Naive thymus-derived CD4-positive, alpha-beta T cell (primary cell): ENCODE measurements around the gene CREM. TPM values are rescaled to one million over a fixed set of nuclear protein-coding genes. Genes with fewer than 3 reads are reported as not detected.

Source experiments
- ATAC-seq: fragments of 150-1000 bp; cut with Tn5 transposase; 2 replicates; pipeline ENCODE4 v1.10.0; 2021; ENCODE audit warnings: mild to moderate bottlenecking, moderate library complexity
- CTCF ChIA-PET: fragments of 350-600 bp; sonication (Branson Sonifier 250); formaldehyde crosslinking; loops from one replicate; lab custom pipeline; 2021; ENCODE audit warnings: antibody characterized with exemption; lab: Charles Lee
- POLR2A ChIA-PET: fragments of 350-600 bp; sonication (Branson Sonifier 250); formaldehyde crosslinking; loops from one replicate; lab custom pipeline; 2021; ENCODE audit warnings: antibody characterized with exemption, inconsistent platforms; lab: Charles Lee
- DNase-seq, 9 donors: peaks; one replicate each; pipeline versions ENCODE4 v3.0.0 to v3.0.0-alpha.2; 2020 to 2022; ENCODE audit warnings: mixed read lengths in 1 of 9
- H3K27ac ChIP-seq: one replicate; pipeline ENCODE4 v1.7.0; 2013; ENCODE audit warnings: mild to moderate bottlenecking, low read depth, low read length, moderate library complexity
- H3K27me3 ChIP-seq, 2 donors: one replicate each; pipeline ENCODE4 v1.7.0; 2013; ENCODE audit warnings: low read length in 2 of 2, mild to moderate bottlenecking in 2 of 2, moderate library complexity in 2 of 2; ENCODE audit not compliant: control insufficient read depth in 2 of 2, insufficient read depth in 2 of 2
- H3K36me3 ChIP-seq, 3 experiments: 1 replicate in 2 of 3; 2 replicates in 1 of 3; pipeline ENCODE4 v1.7.0; 2013; ENCODE audit warnings: low read length in 3 of 3, mild to moderate bottlenecking in 3 of 3, moderate library complexity in 1 of 3; ENCODE audit not compliant: insufficient read depth in 3 of 3, control insufficient read depth in 2 of 3
- H3K4me1 ChIP-seq, 2 donors: one replicate each; pipeline ENCODE4 v1.7.0; 2013; ENCODE audit warnings: low read length in 2 of 2, mild to moderate bottlenecking in 2 of 2, moderate library complexity in 1 of 2; ENCODE audit not compliant: control insufficient read depth in 2 of 2, insufficient read depth in 2 of 2
- H3K4me3 ChIP-seq: 2 replicates; pipeline ENCODE4 v1.7.0; 2013; ENCODE audit warnings: mild to moderate bottlenecking, low read length
- H3K9me3 ChIP-seq, 3 experiments: 1 replicate in 2 of 3; 2 replicates in 1 of 3; pipeline ENCODE4 v1.7.0; 2013; ENCODE audit warnings: low read length in 3 of 3; ENCODE audit not compliant: control insufficient read depth in 2 of 3
- H3K27ac Mint-ChIP-seq, 9 donors: one replicate each; pipeline ENCODE4 v1.8.0; 2020 to 2022; ENCODE audit warnings: mixed read lengths in 9 of 9, mild to moderate bottlenecking in 8 of 9, moderate library complexity in 5 of 9, inconsistent platforms in 2 of 9
- H3K27me3 Mint-ChIP-seq, 5 donors: one replicate each; pipeline ENCODE4 v1.8.0; 2021 to 2022; ENCODE audit warnings: mixed read lengths in 5 of 5, mild to moderate bottlenecking in 1 of 5
- H3K36me3 Mint-ChIP-seq, 5 donors: one replicate each; pipeline ENCODE4 v1.8.0; 2020 to 2022; ENCODE audit warnings: mixed read lengths in 5 of 5, mild to moderate bottlenecking in 3 of 5, inconsistent platforms in 1 of 5
- H3K4me1 Mint-ChIP-seq, 7 donors: one replicate each; pipeline ENCODE4 v1.8.0; 2020 to 2022; ENCODE audit warnings: mixed read lengths in 7 of 7, mild to moderate bottlenecking in 3 of 7, inconsistent platforms in 1 of 7
- H3K4me3 Mint-ChIP-seq, 10 donors: one replicate each; pipeline ENCODE4 v1.8.0; 2020 to 2022; ENCODE audit warnings: mild to moderate bottlenecking in 10 of 10, mixed read lengths in 10 of 10, moderate library complexity in 6 of 10, inconsistent platforms in 2 of 10
- H3K9me3 Mint-ChIP-seq, 11 donors: one replicate each; pipeline ENCODE4 v1.8.0; 2020 to 2022; ENCODE audit warnings: mixed read lengths in 11 of 11, mild to moderate bottlenecking in 4 of 11, inconsistent platforms in 1 of 11, moderate library complexity in 1 of 11
- intact Hi-C, 2 donors: fragments of 100-400 bp; cut with micrococcal nuclease; formaldehyde crosslinking; loops; one replicate each; pipeline ENCODE4 v1.15.1; 2023
- polyA plus RNA-seq, 2 donors: library from polyadenylated mRNA; unstranded; fragments of 300-500 nt; fragmentation: Illumina TruSeq; gene quantifications; one replicate each; pipeline ENCODE4 v1.2.3, GENCODE V29; 2021
- total RNA-seq, 6 experiments: library from RNA in 5 of 6; stranded (reverse) in 5 of 6; gene quantifications; 1 replicate in 5 of 6; 2 replicates in 1 of 6; pipeline ENCODE4 v1.2.3 and lab custom pipeline; 2021 to 2026

CREM gene
- total and polyA plus RNA-seq, 7 experiments from 2014 or later = 13.3 to 76.2 (median 19.7) TPM

- ChIA-PET CTCF (no interaction called here), POLR2A (no interaction called here)
- intact Hi-C loops = no loop called here
- Mint-ChIP-seq H3K9me3 (no peaks in the 10 kb centered on the region), H3K4me1 (no peaks in the 10 kb centered on the region), H3K27me3 (peaks cover 0 to 4% (median 0%) of the 10 kb centered on the region in 5 donors), H3K4me3 (no peak overlapping the region), H3K27ac (no peak overlapping the region), H3K36me3 (no peaks in the 10 kb centered on the region)
- Histone ChIP-seq H3K4me3 (no peak overlapping the region), H3K4me1 (no peaks in the 10 kb centered on the region), H3K9me3 (no peaks in the 10 kb centered on the region), H3K27me3 (no peaks in the 10 kb centered on the region), H3K36me3 (no peaks in the 10 kb centered on the region), H3K27ac (no peak overlapping the region)
- DNase-seq = no peak
- no peak for ATAC-seq
Measured at GRCh38 chr10:35231646-35232045, 105.0 kb downstream of the CREM start.

- Histone ChIP-seq H3K27ac (no peak overlapping the region), H3K9me3 (no peaks in the 10 kb centered on the region), H3K4me3 (no peak overlapping the region), H3K4me1 (no peaks in the 10 kb centered on the region), H3K36me3 (no peaks in the 10 kb centered on the region), H3K27me3 (no peaks in the 10 kb centered on the region)
- CTCF ChIA-PET = no interaction called here
- Mint-ChIP-seq H3K36me3 (no peaks in the 10 kb centered on the region), H3K4me3 (no peak overlapping the region), H3K27me3 (peaks cover 0 to 4% (median 0%) of the 10 kb centered on the region in 5 donors), H3K27ac (no peak overlapping the region), H3K4me1 (no peaks in the 10 kb centered on the region), H3K9me3 (no peaks in the 10 kb centered on the region)
- ATAC-seq (no peak), DNase-seq (no peak)
- POLR2A ChIA-PET = no interaction called here
- intact Hi-C loops = no loop called here
Measured at GRCh38 chr10:35232527-35232926, 105.9 kb downstream of the CREM start.

- ChIA-PET CTCF (no interaction called here), POLR2A (no interaction called here)
- Mint-ChIP-seq H3K4me3 (no peak overlapping the region), H3K4me1 (peaks cover 0 to 1% (median 0%) of the 10 kb centered on the region in 7 donors), H3K9me3 (no peaks in the 10 kb centered on the region), H3K36me3 (no peaks in the 10 kb centered on the region), H3K27me3 (peaks cover 0 to 4% (median 0%) of the 10 kb centered on the region in 5 donors), H3K27ac (no peak overlapping the region)
- H3K27me3 ChIP-seq = no peaks in the 10 kb centered on the region
- intact Hi-C loops = no loop called here
- ATAC-seq (no peak), DNase-seq (no peak)
- H3K4me1 ChIP-seq = no peaks in the 10 kb centered on the region
- no peaks in the 10 kb centered on the region for H3K9me3 ChIP-seq
- no peak overlapping the region for H3K27ac ChIP-seq
- no peaks in the 10 kb centered on the region for H3K36me3 ChIP-seq
- no peak overlapping the region for H3K4me3 ChIP-seq
Measured at GRCh38 chr10:35234073-35234472, 107.4 kb downstream of the CREM start.

GRCh38 chr10:35236739-35237138 lies 110.1 kb downstream of the CREM start:
- Histone ChIP-seq H3K27ac (no peak overlapping the region), H3K4me1 (no peaks in the 10 kb centered on the region), H3K9me3 (no peaks in the 10 kb centered on the region), H3K27me3 (no peaks in the 10 kb centered on the region), H3K36me3 (no peaks in the 10 kb centered on the region), H3K4me3 (no peak overlapping the region)
- DNase-seq (no peak), ATAC-seq (no peak)
- H3K4me1 Mint-ChIP-seq = peaks cover 0 to 2% (median 0%) of the 10 kb centered on the region in 7 donors
- no peaks in the 10 kb centered on the region for H3K27me3 Mint-ChIP-seq
- intact Hi-C loops = loop anchor here in 1 of 2 donors (5.0 kb wide), 1 partner anchor 106 kb away; no protein-coding TSS in a partner anchor
- H3K27ac Mint-ChIP-seq = no peak overlapping the region
- H3K36me3 Mint-ChIP-seq = no peaks in the 10 kb centered on the region
- H3K9me3 Mint-ChIP-seq = no peaks in the 10 kb centered on the region
- H3K4me3 Mint-ChIP-seq = no peak overlapping the region
- ChIA-PET CTCF (interaction anchor here (0.7 kb wide), 1 partner anchor 66 kb away, joined by 4 read pairs; no protein-coding TSS in a partner anchor), POLR2A (no interaction called here)

GRCh38 chr10:35237766-35238512 lies 111.3 kb downstream of the CREM start:
- Mint-ChIP-seq H3K36me3 (no peaks in the 10 kb centered on the region), H3K27me3 (peaks cover 0 to 2% (median 0%) of the 10 kb centered on the region in 5 donors), H3K4me1 (peaks cover 0 to 2% (median 0%) of the 10 kb centered on the region in 7 donors), H3K4me3 (no peak overlapping the region), H3K27ac (no peak overlapping the region), H3K9me3 (no peaks in the 10 kb centered on the region)
- ChIA-PET CTCF (interaction anchor here (0.9 kb wide), 1 partner anchor 325 kb away, joined by 3 read pairs; no protein-coding TSS in a partner anchor), POLR2A (no interaction called here)
- ATAC-seq (no peak), DNase-seq (no peak)
- no peaks in the 10 kb centered on the region for H3K27me3 ChIP-seq
- H3K36me3 ChIP-seq = no peaks in the 10 kb centered on the region
- H3K4me1 ChIP-seq = no peaks in the 10 kb centered on the region
- H3K4me3 ChIP-seq = no peak overlapping the region
- H3K9me3 ChIP-seq = no peaks in the 10 kb centered on the region
- H3K27ac ChIP-seq = no peak overlapping the region
- intact Hi-C loops = loop anchor here in 1 of 2 donors (5.0 kb wide), 1 partner anchor 104 kb away; no protein-coding TSS in a partner anchor

- DNase-seq (no peak), ATAC-seq (no peak)
- Histone ChIP-seq H3K36me3 (no peaks in the 10 kb centered on the region), H3K4me3 (no peak overlapping the region), H3K9me3 (no peaks in the 10 kb centered on the region), H3K27me3 (no peaks in the 10 kb centered on the region), H3K27ac (no peak overlapping the region), H3K4me1 (no peaks in the 10 kb centered on the region)
- peaks cover 0 to 2% (median 0%) of the 10 kb centered on the region in 11 donors for H3K9me3 Mint-ChIP-seq
- no peaks in the 10 kb centered on the region for H3K4me1 Mint-ChIP-seq
- peaks cover 0 to 4% (median 0%) of the 10 kb centered on the region in 5 donors for H3K36me3 Mint-ChIP-seq
- peaks cover 0 to 5% (median 0%) of the 10 kb centered on the region in 5 donors for H3K27me3 Mint-ChIP-seq
- H3K27ac Mint-ChIP-seq = no peak overlapping the region
- no peak overlapping the region for H3K4me3 Mint-ChIP-seq
- intact Hi-C loops = loop anchor here in 1 of 2 donors (10.0 kb wide), 1 partner anchor 320 kb away; no protein-coding TSS in a partner anchor
- POLR2A ChIA-PET = no interaction called here
- CTCF ChIA-PET = no interaction called here
Measured at GRCh38 chr10:35244549-35244948, 117.9 kb downstream of the CREM start.
